IMR-90 (cell line): ENCODE data around the gene OR4K1. TPM values are rescaled to one million over a fixed set of nuclear protein-coding genes. Genes with fewer than 3 reads are reported as not detected.

Experiments used
- ATAC-seq: fragments of 200-7000 bp; cut with Tn5 transposase; 2 replicates; pipeline ENCODE4 v1.9.1; 2020; ENCODE audit warnings: low read depth, mild to moderate bottlenecking, moderate library complexity
- BruUV-seq: library from RNA; stranded (reverse); fragments of 400-500 nt; replicated peaks from 2 replicates; lab custom pipeline; 2021; lab: Mats Ljungman, UMichigan
- CTCF ChIA-PET: fragments of 300-600 bp; formaldehyde crosslinking; extraction: SDS; loops from one replicate; lab custom pipeline; 2021; ENCODE audit warnings: antibody characterized with exemption; lab: Yijun Ruan, JAX
- POLR2A ChIA-PET: fragments of 300-600 bp; sonication (Branson Sonifier 250); formaldehyde crosslinking; loops from one replicate; lab custom pipeline; 2022; ENCODE audit warnings: antibody characterized with exemption; ENCODE audit not compliant: unreplicated experiment; lab: Charles Lee
- DNase-seq: peaks from one replicate; pipeline ENCODE4 v3.0.0; 2013
- H2AFZ ChIP-seq: replicated peaks from 2 replicates; pipeline ENCODE3; 2013; ENCODE audit warnings: low read length, mild to moderate bottlenecking; ENCODE audit not compliant: poor library complexity
- H2AK5ac ChIP-seq: 2 replicates; pipeline ENCODE4 v1.6.1; 2013; ENCODE audit warnings: low read depth, low read length, inconsistent platforms
- H2AK9ac ChIP-seq: replicated peaks from 2 replicates; pipeline ENCODE3; 2013; ENCODE audit warnings: mild to moderate bottlenecking, low read depth, low read length, moderate library complexity; ENCODE audit not compliant: poor library complexity
- H2BK120ac ChIP-seq: 2 replicates; pipeline ENCODE4 v1.6.1; 2013; ENCODE audit warnings: low read depth, low read length, inconsistent platforms
- H2BK15ac ChIP-seq: 3 replicates; pipeline ENCODE4 v1.6.1; 2013; ENCODE audit warnings: low read depth, low read length, inconsistent platforms
- H2BK20ac ChIP-seq: 2 replicates; pipeline ENCODE4 v1.6.1; 2013; ENCODE audit warnings: low read depth, mild to moderate bottlenecking, inconsistent platforms, low read length, moderate library complexity
- H2BK5ac ChIP-seq: 2 replicates; pipeline ENCODE4 v1.6.1; 2013; ENCODE audit warnings: mild to moderate bottlenecking, low read depth, low read length, inconsistent platforms; ENCODE audit not compliant: poor library complexity, severe bottlenecking
- H3K14ac ChIP-seq: replicated peaks from 2 replicates; pipeline ENCODE4 v1.6.1; 2013; ENCODE audit warnings: low read depth, low read length, inconsistent platforms
- H3K18ac ChIP-seq: 2 replicates; pipeline ENCODE4 v1.6.1; 2013; ENCODE audit warnings: low read depth, low read length, control low read depth
- H3K23ac ChIP-seq: 2 replicates; pipeline ENCODE4 v1.6.1; 2013; ENCODE audit warnings: low read depth, low read length, inconsistent platforms
- H3K27ac ChIP-seq: 2 replicates; pipeline ENCODE4 v1.5.1; 2013; ENCODE audit warnings: mild to moderate bottlenecking, control low read depth, low read length; ENCODE audit not compliant: insufficient read depth
- H3K27me3 ChIP-seq: 2 replicates; pipeline ENCODE4 v1.6.1; 2013; ENCODE audit warnings: low read length; ENCODE audit not compliant: control insufficient read depth, insufficient read depth
- H3K36me3 ChIP-seq: 2 replicates; pipeline ENCODE4 v1.6.1; 2013; ENCODE audit warnings: low read length, mixed read lengths; ENCODE audit not compliant: control insufficient read depth, insufficient read depth
- H3K4ac ChIP-seq: 2 replicates; pipeline ENCODE4 v1.6.1; 2013; ENCODE audit warnings: low read depth, low read length, inconsistent platforms
- H3K4me1 ChIP-seq: 2 replicates; pipeline ENCODE4 v1.6.1; 2013; ENCODE audit warnings: low read length, mixed read lengths; ENCODE audit not compliant: control insufficient read depth, insufficient read depth
- H3K4me2 ChIP-seq: 2 replicates; pipeline ENCODE4 v1.6.1; 2013; ENCODE audit warnings: low read depth, mild to moderate bottlenecking, control low read depth, low read length, moderate library complexity
- H3K4me3 ChIP-seq: 2 replicates; pipeline ENCODE4 v1.5.1; 2013; ENCODE audit warnings: low read depth, mild to moderate bottlenecking, control low read depth, low read length, moderate library complexity; ENCODE audit not compliant: insufficient read depth
- H3K56ac ChIP-seq: 2 replicates; pipeline ENCODE4 v1.6.1; 2013; ENCODE audit warnings: low read length, inconsistent platforms; ENCODE audit not compliant: insufficient read depth; ENCODE audit errors: extremely low read depth
- H3K79me1 ChIP-seq, 2 experiments: 2 replicates each; pipeline ENCODE4 v1.6.1; 2013; ENCODE audit warnings: low read length in 2 of 2, inconsistent platforms in 1 of 2, low read depth in 1 of 2
- H3K9ac ChIP-seq: 2 replicates; pipeline ENCODE4 v1.6.1; 2013; ENCODE audit warnings: low read depth, low read length, control low read depth
- H3K9me1 ChIP-seq: 2 replicates; pipeline ENCODE4 v1.6.1; 2013; ENCODE audit warnings: low read length, inconsistent platforms; ENCODE audit not compliant: insufficient read depth
- H3K9me3 ChIP-seq: 2 replicates; pipeline ENCODE4 v1.6.1; 2013; ENCODE audit warnings: low read length; ENCODE audit not compliant: control insufficient read depth, insufficient read depth
- H4K20me1 ChIP-seq: 2 replicates; pipeline ENCODE4 v1.6.1; 2013; ENCODE audit warnings: low read length, inconsistent platforms; ENCODE audit not compliant: insufficient read depth
- H4K5ac ChIP-seq: 2 replicates; pipeline ENCODE4 v1.6.1; 2013; ENCODE audit warnings: mild to moderate bottlenecking, low read depth, low read length, control low read depth
- H4K8ac ChIP-seq, 2 experiments: 2 replicates each; pipeline ENCODE4 v1.6.1; 2013; ENCODE audit warnings: low read depth in 2 of 2, low read length in 2 of 2, control low read depth in 1 of 2, inconsistent platforms in 1 of 2
- H4K91ac ChIP-seq: 2 replicates; pipeline ENCODE4 v1.6.1; 2013; ENCODE audit warnings: low read depth, low read length, inconsistent platforms; ENCODE audit not compliant: insufficient read depth
- BHLHE40 ChIP-seq: fragments of 150-350 bp; IDR thresholded peaks from 2 replicates; pipeline ENCODE4 v1.6.1; 2016; ENCODE audit warnings: mild to moderate bottlenecking, low read depth, low read length
- CEBPB ChIP-seq: IDR thresholded peaks from 2 replicates; pipeline ENCODE4 v1.6.1; 2012; ENCODE audit warnings: low read depth, low read length, improper control_type of control experiment
- CHD1 ChIP-seq: IDR thresholded peaks from 2 replicates; pipeline ENCODE4 v1.6.1; 2012; ENCODE audit warnings: low read depth, low read length, improper control_type of control experiment
- FOS ChIP-seq: fragments of 150-350 bp; IDR thresholded peaks from 2 replicates; pipeline ENCODE4 v1.6.1; 2016; ENCODE audit warnings: low read depth, low read length
- MAFK ChIP-seq: IDR thresholded peaks from 2 replicates; pipeline ENCODE4 v1.6.1; 2012; ENCODE audit warnings: low read depth, low read length, improper control_type of control experiment
- MAZ ChIP-seq: IDR thresholded peaks from 2 replicates; pipeline ENCODE4 v1.6.1; 2012; ENCODE audit warnings: low read depth, mild to moderate bottlenecking, low read length, improper control_type of control experiment, moderate library complexity, borderline replicate concordance
- MXI1 ChIP-seq: IDR thresholded peaks from 2 replicates; pipeline ENCODE4 v1.6.1; 2012; ENCODE audit warnings: low read depth, mild to moderate bottlenecking, low read length, moderate library complexity, borderline replicate concordance
- NFE2L2 ChIP-seq: fragments of 150-350 bp; IDR thresholded peaks from 2 replicates; pipeline ENCODE4 v1.6.1; 2016; ENCODE audit warnings: low read depth, mild to moderate bottlenecking, low read length
- POLR2A ChIP-seq: IDR thresholded peaks from 2 replicates; pipeline ENCODE4 v1.6.1; 2012; ENCODE audit warnings: mild to moderate bottlenecking, low read depth, low read length
- RAD21 ChIP-seq: IDR thresholded peaks from 2 replicates; pipeline ENCODE4 v1.6.1; 2012; ENCODE audit warnings: low read length, improper control_type of control experiment
- RCOR1 ChIP-seq: IDR thresholded peaks from 2 replicates; pipeline ENCODE4 v1.6.1; 2012; ENCODE audit warnings: mild to moderate bottlenecking, low read length, improper control_type of control experiment; ENCODE audit not compliant: insufficient replicate concordance
- RFX5 ChIP-seq: IDR thresholded peaks from 2 replicates; pipeline ENCODE4 v1.8.0; 2012; ENCODE audit warnings: low read depth, mild to moderate bottlenecking, low read length, moderate library complexity
- SMC3 ChIP-seq: fragments of 150-350 bp; IDR thresholded peaks from 2 replicates; pipeline ENCODE4 v1.6.1; 2016; ENCODE audit warnings: low read depth, mild to moderate bottlenecking, antibody characterized with exemption, low read length, moderate library complexity
- WGBS, 2 experiments: methylation state at CpG; one replicate each; pipeline versions ENCODE4 v1.1.5 to v1.1.7; 2013; ENCODE audit warnings: missing lambda C conversion rate in 2 of 2; ENCODE audit not compliant: insufficient read length in 1 of 2; ENCODE audit errors: extremely low coverage in 2 of 2; 5-methylcytosine and 5-hydroxymethylcytosine counted together
- dilution Hi-C: fragments of 300-500 bp; cut with HindIII; formaldehyde crosslinking; loops from one replicate; pipeline ENCODE4 v1.14.3; 2018; ENCODE audit warnings: low sequenced_read_pairs; ENCODE audit not compliant: unreplicated experiment
- in situ Hi-C: fragments of 300-500 bp; cut with MboI; formaldehyde crosslinking; loops from 3 replicates; pipeline ENCODE4 v1.14.3; 2019; ENCODE audit warnings: low sequenced_read_pairs, inconsistent platforms, mixed read lengths
- intact Hi-C: fragments of 100-400 bp; cut with micrococcal nuclease; formaldehyde crosslinking; loops from 2 replicates; pipeline ENCODE4 v1.10.0; 2022
- polyA plus RNA-seq, 3 experiments: library from polyadenylated mRNA; depleted of rRNA; stranded (reverse); fragments of >200 nt; gene quantifications; 2 replicates each; pipeline ENCODE4 v1.2.3, GENCODE V29; 2012; ENCODE audit warnings: low replicate concordance in 1 of 3
- total RNA-seq: library from RNA; depleted of rRNA; stranded (reverse); fragments of >200 nt; gene quantifications from 2 replicates; pipeline ENCODE4 v1.2.3, GENCODE V29; 2012
- TF ChIP-seq, protein P1 (sequence below): fragments of 150-350 bp; IDR thresholded peaks from 2 replicates; pipeline ENCODE4 v1.6.1; 2016; ENCODE audit warnings: low read depth, mild to moderate bottlenecking, low read length, moderate library complexity, borderline replicate concordance
- TF ChIP-seq, protein P2 (sequence below): fragments of 150-350 bp; IDR thresholded peaks from 2 replicates; pipeline ENCODE4 v1.6.1; 2017; ENCODE audit warnings: mild to moderate bottlenecking, antibody characterized with exemption, low read length, low read depth
- TF ChIP-seq, protein P3 (sequence below): conservative IDR thresholded peaks from 2 replicates; pipeline ENCODE4 v1.5.1; 2012; ENCODE audit warnings: mild to moderate bottlenecking, low read depth, low read length, improper control_type of control experiment

OR4K1 gene
- total and polyA plus RNA-seq, 2 of the 4 experiments (the other 2 are of a cell fraction) = not detected

DNA sequence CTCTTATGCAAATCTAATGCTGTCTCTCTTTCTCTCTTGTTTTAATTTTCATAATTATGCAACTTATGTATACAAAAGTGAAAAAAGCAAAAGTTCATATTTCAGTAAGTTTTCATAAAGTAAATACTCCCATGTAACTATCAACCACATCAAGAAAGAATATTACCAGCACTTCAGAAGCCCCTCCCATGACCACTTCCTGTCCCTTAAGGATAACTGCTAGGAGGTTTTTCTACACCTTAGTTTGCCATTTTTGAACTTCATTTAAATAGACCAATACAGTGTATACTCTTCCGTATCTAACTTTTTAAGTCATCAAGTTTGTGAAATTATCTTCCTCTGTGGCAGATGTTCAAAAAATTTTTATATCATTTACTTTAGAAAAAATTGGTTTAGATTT lies 44.1 kb downstream of the OR4K1 start:
- no CpG with 5 or more reads among the region's 1 CpG for WGBS, 2 experiments
- Histone ChIP-seq H3K9me1 (no peaks in the 10 kb centered on the region), H4K20me1 (no peaks in the 10 kb centered on the region), H2AK9ac (no peak overlapping the region), H2AFZ (no peak overlapping the region), H3K4me2 (no peak overlapping the region), H2BK120ac (no peak overlapping the region), H4K8ac (no peak overlapping the region), H3K18ac (no peak overlapping the region), H3K56ac (no peak overlapping the region), H4K91ac (no peak overlapping the region), H3K9ac (no peak overlapping the region), H2BK15ac (no peak overlapping the region), H3K36me3 (no peaks in the 10 kb centered on the region), H3K4me1 (no peaks in the 10 kb centered on the region), H2BK20ac (no peak overlapping the region), H3K27me3 (no peaks in the 10 kb centered on the region), H3K79me1 (no peaks in the 10 kb centered on the region), H3K27ac (no peak overlapping the region), H3K4ac (no peak overlapping the region), H3K9me3 (0 out of 2 replicates have a peak, but pooled peaks cover 2% of the 10 kb centered on the region), H3K23ac (no peak overlapping the region), H3K14ac (no peak overlapping the region), H4K5ac (no peak overlapping the region), H3K4me3 (no peak overlapping the region), H2BK5ac (no peak overlapping the region), H2AK5ac (no peak overlapping the region)
- intact Hi-C loops (no loop called here), in situ Hi-C loops (no loop called here), dilution Hi-C loops (no loop called here)
- ChIA-PET CTCF (no interaction called here), POLR2A (no interaction called here)
- no peak for TF ChIP-seq POLR2A
- TF ChIP-seq, protein P1, sequence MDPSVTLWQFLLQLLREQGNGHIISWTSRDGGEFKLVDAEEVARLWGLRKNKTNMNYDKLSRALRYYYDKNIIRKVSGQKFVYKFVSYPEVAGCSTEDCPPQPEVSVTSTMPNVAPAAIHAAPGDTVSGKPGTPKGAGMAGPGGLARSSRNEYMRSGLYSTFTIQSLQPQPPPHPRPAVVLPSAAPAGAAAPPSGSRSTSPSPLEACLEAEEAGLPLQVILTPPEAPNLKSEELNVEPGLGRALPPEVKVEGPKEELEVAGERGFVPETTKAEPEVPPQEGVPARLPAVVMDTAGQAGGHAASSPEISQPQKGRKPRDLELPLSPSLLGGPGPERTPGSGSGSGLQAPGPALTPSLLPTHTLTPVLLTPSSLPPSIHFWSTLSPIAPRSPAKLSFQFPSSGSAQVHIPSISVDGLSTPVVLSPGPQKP = no peak
- TF ChIP-seq SMC3 = no peak
- no peak for TF ChIP-seq BHLHE40
- TF ChIP-seq MAZ = no peak
- TF ChIP-seq, protein P2, sequence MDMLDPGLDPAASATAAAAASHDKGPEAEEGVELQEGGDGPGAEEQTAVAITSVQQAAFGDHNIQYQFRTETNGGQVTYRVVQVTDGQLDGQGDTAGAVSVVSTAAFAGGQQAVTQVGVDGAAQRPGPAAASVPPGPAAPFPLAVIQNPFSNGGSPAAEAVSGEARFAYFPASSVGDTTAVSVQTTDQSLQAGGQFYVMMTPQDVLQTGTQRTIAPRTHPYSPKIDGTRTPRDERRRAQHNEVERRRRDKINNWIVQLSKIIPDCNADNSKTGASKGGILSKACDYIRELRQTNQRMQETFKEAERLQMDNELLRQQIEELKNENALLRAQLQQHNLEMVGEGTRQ = no peak
- no peak for TF ChIP-seq RFX5
- TF ChIP-seq CHD1 = no peak
- TF ChIP-seq RAD21 = no peak
- TF ChIP-seq FOS = no peak
- TF ChIP-seq MXI1 = no peak
- no peak for TF ChIP-seq RCOR1
- TF ChIP-seq, protein P3, sequence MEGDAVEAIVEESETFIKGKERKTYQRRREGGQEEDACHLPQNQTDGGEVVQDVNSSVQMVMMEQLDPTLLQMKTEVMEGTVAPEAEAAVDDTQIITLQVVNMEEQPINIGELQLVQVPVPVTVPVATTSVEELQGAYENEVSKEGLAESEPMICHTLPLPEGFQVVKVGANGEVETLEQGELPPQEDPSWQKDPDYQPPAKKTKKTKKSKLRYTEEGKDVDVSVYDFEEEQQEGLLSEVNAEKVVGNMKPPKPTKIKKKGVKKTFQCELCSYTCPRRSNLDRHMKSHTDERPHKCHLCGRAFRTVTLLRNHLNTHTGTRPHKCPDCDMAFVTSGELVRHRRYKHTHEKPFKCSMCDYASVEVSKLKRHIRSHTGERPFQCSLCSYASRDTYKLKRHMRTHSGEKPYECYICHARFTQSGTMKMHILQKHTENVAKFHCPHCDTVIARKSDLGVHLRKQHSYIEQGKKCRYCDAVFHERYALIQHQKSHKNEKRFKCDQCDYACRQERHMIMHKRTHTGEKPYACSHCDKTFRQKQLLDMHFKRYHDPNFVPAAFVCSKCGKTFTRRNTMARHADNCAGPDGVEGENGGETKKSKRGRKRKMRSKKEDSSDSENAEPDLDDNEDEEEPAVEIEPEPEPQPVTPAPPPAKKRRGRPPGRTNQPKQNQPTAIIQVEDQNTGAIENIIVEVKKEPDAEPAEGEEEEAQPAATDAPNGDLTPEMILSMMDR = no peak
- no peak for TF ChIP-seq NFE2L2
- no peak for TF ChIP-seq CEBPB
- TF ChIP-seq MAFK = no peak
- BruUV-seq = no TSS peak
- ATAC-seq = no peak
- DNase-seq = no peak
